GM15510 (cell line): ENCODE measurements around the gene PLCB4.

Experiments used
- POLR2A ChIP-seq: IDR thresholded peaks from 3 replicates; pipeline ENCODE4 v1.6.1; 2011; ENCODE audit warnings: borderline replicate concordance; ENCODE audit not compliant: insufficient read length; ENCODE audit errors: extremely low read depth

The PLCB4 gene

DNA sequence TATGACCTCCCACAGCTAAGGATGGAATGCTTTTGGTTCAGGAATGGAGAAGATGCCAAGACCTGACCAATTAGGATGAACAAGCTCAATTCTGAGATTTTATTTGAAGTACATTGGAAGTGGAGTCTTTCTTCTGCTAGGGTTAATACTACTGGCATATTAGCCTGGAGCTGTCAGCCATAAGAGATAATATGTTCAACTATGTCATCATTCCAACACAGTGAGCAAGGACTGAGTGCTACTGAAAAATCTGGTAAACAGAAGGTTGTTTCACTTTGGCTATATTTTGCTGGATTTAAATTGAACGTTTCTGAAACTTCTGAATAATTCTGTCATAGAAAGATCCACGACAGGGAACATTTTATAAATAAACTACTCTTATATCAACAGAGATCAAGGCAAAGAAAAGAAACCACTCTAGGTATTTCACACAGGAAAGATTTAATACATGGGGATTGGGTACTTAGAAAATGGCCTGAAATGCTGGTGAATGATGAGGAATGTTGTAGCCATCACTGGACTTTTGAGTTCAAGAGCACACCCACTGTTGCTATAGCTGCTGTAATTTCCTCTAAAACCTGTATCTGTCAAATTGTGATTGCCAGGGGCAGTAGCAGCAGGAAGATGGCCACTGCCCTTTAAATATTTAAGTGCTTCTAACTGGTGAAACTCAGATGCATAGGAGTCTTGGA lies 200.5 kb downstream of the PLCB4 start:
- TF ChIP-seq POLR2A, result no peak

DNA sequence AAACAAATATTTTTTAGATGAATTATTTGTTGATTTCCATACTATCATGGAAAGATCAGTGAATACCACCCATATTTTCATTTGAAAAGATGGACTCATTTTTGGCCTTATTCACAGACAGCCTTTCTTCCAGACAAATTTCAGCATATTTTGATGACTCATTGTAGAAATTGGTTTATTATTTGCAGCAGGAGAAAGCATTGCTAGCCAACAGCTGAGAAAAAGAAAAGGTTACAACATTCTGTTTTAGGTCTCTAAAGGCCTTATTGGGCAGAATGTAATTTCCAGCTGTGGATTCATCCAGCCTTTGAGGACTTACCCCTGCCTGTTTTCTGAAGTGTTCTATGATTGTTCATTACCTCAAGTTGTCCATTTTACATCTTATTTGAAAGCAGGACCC lies 201.9 kb downstream of the PLCB4 start:
- TF ChIP-seq POLR2A, result no peak

DNA sequence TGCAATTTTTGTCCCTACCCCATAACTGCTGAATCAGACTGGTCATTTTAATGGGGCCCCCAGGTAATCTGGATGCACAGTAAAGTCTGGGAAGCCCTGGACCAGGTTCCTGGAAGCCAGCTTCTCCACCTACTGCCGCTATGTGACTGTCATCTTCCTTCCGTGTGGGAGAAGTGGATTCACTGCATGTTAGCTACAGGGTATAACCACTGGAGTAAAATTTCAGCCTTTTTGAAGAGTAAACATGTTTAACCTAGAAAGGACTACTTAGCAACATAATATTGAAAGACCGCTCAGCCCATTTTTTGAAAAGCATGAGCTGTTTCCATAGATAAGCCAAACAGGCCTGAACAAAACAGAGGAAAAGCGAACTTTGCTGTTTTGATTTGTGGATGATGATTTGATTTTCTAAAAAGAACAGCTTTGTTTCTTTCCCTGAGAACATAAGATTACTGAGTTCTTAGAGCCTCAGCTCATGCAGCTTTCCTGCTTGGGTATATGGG lies 208.1 kb downstream of the PLCB4 start:
- no peak for TF ChIP-seq POLR2A

DNA sequence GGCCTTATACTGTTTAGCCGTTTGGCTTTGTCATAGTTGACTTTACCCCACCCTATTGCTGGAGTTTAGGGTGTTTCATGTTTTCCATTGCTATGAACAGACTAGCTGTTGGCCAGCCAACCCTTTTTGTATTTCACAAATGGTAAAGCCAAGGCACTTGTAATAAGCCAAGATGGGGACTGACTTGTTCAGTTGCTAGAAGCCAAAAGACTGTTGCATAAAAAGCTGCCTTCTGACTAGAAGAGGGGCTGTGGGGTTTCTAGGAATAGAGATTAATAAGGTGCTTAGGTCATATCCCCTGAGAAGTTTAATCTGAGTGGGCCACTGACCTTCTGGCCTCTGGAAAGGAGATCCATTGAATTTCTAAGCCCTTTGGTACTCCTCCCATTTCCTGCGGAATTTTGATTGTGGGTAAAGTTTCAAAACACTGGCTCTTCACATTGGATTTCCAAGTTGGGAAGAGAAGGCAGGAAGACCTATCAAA lies 211.1 kb downstream of the PLCB4 start:
- TF ChIP-seq POLR2A, result no peak

DNA sequence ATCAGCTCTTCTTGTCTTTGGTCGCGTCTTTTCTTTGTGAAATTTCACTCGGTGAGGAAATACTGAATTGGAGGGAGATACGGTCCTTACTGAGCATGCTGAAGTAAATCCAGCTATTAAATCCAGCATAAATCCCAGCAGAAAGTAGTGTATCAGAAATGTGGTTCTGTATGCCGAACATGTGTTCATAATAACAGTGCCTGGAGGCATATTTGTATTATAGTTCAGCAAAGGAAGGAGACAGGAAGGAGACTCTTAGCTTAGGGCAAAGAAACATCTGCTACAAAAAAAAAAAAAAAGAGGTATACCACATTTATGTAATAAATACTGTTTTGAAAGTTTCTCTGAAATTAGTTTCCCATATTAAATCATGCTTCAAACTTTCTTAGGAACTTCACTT lies 211.8 kb downstream of the PLCB4 start:
- TF ChIP-seq POLR2A, result no peak

DNA sequence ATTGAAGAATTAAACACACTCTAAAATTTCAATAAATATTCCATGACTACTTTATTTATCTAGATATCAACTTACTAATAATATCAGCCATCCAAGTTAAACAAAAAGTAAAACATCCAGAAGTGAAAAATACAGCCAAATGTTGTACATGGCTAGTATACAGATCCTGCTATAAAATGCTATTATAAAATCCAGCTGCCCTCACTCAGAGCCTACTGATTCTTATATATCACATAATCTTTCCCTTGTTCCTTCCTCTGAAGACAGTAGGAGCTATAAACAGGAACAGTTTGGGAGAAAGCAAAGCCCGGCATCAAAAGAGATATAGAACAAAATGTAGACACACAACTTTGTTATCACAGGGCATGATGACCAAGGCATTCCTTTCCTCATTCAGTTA lies 212.9 kb downstream of the PLCB4 start:
- TF ChIP-seq POLR2A, result no peak

DNA sequence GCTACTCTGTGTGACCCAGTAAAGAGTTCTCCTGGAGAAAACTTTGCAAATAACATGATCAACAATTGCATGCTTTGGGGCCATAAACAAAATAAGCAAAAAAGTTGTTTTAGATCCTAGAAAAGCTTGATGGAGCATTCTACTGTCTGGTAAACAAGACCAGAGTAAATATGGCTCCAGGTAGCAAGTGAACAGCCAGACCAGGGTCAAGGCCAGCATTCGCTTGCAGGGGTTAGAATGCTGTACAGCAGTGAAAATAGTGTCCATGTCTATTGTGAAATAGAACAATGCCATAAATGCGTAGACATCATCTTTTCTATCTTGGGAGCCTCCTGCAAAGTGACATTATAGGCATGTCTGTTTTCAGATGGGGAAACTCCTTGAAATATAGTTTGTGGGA lies 216.7 kb downstream of the PLCB4 start:
- TF ChIP-seq POLR2A, result no peak

DNA sequence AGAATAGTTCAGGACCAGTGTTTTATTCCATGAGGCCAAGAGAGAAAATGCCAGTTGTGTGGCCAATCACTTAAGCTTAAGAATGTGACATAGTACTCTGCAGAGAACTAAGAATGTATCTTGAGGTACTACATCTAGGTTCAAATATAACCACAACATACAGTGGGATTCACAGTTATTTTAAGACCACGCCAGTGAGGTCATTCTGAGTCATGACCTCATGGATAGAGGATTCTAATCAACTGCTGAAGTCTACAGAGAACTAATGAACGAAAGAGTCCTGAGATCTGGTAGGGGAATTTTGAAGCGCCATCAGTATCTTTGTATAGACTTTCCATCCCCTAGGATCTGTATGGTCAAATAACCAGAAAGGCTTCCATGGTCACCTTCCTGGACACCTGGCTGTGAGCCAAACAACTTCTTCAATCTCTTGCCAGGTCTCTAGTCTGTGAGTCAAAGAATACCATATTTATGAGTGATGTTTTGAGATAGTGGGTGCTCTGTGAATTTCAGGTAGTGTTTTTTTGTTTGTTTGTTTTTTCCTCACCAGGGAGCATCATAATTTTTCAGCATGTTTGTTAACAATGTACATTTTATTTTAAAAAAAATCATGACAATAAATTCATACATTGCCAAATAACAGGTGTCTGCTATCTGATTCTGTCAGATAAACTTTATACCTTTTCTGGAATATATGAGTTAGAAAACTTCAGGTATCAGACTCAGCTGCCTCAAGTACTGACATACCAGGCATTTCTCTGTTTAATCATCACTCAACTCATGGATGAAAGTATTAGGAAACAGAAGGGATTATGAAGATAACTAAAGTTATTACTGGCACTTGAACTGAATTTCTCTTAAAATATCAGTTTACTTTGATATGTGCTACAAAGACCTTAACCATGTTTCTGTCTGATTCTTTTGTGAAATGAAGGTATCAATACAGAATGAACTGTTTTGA lies 217.9 kb downstream of the PLCB4 start:
- TF ChIP-seq POLR2A, result no peak

DNA sequence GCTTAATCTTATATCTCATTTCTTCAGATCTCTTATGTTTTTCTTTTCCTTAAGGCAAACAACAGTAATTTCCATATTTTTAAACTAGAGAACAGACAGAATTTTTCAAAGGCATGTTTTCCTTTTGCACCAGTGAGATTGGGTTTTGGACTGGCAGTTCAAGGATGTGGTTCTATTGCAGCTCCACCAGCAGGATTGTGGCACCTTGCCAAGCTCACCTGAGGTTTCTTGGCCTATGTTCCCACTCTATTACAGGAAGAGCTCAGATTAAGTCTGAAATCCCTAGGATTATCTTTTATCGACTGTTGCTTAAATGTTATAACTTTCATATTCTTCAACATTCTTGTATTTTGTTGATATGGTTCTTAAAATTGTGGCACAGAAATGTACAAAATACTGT lies 218.9 kb downstream of the PLCB4 start:
- no peak for TF ChIP-seq POLR2A

DNA sequence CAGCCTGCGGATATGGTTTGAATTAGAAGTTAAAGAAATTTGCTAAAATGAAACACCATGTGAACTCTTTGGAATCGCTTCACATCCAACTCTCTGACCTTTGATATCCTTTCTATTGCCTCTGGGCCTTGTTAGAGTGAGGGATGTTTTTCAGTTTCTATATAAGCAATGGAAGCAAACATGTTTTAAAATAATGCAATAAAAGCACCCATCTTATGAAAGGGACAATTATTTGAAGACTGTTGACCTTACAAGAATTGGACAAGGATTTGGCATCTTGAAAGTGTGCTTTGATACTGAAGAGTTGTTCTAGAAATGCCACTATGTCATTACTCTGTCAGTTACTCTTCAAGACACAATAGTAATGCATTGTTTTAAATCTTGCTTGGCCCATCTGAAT lies 221.4 kb downstream of the PLCB4 start:
- no peak for TF ChIP-seq POLR2A

DNA sequence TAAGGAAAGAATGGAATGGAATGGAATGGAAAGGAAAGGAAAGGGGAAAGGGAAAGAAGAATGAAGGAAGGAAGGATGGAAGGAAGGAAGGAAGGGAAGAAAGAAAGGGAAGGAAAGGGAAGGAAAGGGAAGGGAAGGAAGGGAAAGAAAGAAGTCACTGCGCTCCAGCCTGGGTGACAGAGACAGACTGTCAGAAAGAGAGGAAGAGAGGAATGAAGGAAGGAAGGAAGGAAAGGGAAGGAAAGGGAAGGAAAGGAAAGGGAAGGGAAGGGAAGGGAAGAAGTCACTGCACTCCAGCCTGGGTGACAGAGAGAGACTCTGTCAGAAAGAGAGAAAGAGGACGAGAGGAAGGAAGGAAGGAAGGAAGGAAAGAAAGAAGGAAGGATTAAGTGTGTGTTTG lies 224.3 kb downstream of the PLCB4 start:
- TF ChIP-seq POLR2A, result no peak

DNA sequence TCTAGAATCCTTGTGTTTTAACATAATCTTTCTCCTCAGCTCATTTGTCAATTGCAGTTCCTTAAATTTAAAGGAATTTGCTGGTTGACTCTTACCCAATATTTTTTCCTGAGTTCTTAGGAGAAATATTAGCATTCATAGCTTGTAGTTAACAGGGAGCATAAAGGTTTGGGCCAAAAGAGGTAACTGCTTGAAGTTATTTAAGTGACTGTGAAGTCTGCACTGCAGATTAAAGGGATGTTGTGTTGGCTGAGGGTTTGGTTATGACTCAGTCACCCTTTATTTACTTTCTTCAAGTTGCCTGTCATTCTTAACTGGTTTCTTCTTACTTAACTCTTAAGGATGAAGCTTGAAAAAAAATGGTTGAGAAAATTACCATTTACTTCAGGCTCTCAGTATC lies 225.2 kb downstream of the PLCB4 start:
- no peak for TF ChIP-seq POLR2A

DNA sequence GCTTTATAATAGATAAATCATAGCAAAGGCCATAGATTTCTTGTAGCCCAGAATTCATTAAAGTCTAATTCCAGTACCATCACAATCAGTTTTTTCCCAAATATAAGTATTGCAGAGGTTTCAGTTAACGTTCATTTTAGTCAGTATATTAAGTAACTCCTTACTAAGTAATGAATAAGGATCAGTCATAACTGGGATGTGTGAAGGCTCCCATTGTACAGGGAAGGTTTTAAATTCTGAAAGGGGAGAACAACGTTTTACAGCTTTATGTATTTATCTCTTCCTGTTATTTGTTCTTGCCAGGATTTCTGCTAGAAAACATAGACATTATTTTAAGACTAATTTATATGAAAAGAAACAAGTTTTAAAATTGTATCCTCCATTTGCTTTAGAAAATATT lies 230.0 kb downstream of the PLCB4 start:
- no peak for TF ChIP-seq POLR2A

DNA sequence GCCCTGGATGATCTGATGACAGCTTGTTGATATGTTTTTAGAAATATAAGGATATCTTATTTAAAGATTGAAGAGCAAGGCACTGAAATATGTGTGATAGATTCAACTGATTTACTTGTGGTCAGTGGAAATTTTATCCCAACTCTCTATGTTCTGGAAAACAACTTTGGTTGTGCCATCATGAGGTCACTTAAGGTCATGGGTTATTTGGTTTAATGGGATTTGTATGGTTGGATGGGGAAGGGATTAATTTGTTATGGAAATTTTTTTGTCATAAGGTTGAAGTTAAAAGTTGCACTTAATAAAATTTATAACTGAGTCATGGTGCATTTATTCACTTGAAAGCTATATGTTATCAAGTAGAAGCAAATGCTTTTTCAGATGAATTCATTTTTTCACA lies 231.2 kb downstream of the PLCB4 start:
- TF ChIP-seq POLR2A, result no peak

DNA sequence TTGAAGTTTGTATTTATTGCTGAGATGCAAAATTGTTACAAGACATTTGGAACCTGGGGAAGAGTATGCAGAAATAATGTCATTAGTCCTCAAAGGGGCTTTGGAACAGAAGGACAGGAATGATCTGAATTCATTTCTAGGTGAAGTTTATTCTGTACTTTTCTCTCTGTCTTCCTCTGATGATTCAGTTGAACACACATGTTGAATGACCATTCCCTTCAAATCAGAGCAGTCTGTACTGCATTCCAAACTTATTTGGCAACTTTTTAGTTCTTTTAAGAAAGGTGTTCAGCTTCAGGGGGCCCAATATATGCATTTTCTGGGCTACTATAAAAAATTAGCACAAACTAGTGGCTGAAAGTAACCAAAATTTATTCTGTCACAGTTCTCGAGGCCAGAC lies 231.6 kb downstream of the PLCB4 start:
- no peak for TF ChIP-seq POLR2A
